ENCODE measurements around the gene GOLGA6A.
"Not testable (repeated sequence)": the region's sequence is repeated elsewhere in the genome, so short reads cannot be mapped to it uniquely, and the experiment has no call there.

The GOLGA6A gene

DNA sequence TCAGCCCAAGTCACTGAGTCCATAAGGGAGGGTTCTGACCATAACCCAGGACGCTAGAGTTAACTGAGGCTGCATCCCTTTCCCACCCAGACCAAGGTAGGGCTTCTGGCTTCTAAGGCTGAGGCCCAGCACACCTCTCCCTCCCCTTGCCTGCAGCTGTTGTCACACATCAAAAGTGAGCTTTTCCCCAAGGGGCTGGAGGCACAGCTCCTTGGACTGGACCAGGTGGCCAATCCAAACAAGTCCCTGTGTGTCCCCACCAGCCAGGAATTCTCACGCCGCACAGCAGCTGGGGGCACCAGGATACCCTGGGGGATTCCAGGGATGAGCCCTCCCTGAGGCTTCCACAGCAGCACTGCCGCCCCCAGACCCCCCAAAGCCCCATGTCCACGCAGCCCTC is 25.8 kb upstream of the GOLGA6A start:
- no peak for DNase-seq

DNA sequence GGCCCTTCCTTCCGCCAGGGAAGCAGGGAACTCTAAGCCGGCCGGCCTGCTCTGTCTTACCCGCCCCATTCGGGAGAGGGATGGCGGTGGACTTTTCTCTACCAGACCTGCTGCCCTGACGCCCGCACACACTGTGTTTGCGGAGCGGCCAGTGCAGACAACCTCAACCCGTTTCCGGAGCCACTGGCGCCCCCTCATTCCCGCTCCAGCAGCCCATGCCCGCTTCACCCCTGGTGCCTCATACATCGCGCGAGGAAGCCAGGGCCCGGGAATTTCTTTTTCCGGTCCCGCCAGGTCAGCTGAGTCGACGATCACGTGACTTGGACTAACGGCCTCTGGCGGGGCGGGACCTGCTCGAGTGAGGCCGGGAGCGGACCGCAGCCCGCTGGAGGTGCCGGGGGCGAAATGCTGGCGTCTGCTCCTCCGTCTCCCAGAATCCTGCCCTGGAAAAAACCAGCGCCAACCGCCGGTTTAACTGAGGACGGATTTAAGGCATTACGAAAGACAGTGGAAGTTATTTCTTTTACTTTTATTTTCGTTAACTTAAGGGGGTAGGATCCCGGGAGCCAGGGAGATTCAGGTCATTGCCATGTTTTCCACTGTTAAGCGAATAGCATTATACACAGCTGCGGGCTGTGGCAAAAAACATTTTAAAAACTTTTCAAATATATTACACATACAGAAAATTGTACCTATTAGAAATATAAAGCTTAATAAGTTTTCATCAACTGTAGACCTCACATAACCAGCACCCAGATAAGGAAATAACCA is 17.8 kb upstream of the GOLGA6A start:
- DNase-seq, result peak; percentile 86 to 93 (median 92)

GRCh38 chr15:74096753-74097474 is 14.6 kb upstream of the GOLGA6A start:
- not testable (repeated sequence) for DNase-seq

- DNase-seq, result not testable (repeated sequence)
Measured at GRCh38 chr15:74095610-74096009, 13.3 kb upstream of the GOLGA6A start.

- DNase-seq, result not testable (repeated sequence)
Measured at GRCh38 chr15:74094567-74094966, 12.2 kb upstream of the GOLGA6A start.

DNA sequence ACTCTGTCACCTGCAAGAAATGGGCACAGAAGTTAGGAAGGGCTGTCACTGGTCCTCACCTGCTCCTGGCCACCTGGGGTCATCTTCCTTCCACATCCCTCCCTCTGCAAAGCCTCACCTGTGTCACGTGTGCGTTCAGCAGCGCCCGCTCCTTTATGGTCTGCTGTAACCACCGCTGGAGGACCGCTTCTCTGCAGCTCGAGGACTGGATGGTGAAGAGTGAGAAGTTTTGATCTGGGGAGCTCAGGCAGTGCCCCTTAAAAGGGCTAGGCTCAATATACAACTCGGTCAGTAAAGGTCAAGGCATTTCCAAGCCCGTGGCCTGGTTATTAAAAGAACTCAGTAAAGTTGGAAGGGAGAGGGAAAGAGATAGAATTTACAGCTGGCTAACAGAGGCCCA is 6.6 kb downstream of the GOLGA6A start:
- not testable (repeated sequence) for DNase-seq

DNA sequence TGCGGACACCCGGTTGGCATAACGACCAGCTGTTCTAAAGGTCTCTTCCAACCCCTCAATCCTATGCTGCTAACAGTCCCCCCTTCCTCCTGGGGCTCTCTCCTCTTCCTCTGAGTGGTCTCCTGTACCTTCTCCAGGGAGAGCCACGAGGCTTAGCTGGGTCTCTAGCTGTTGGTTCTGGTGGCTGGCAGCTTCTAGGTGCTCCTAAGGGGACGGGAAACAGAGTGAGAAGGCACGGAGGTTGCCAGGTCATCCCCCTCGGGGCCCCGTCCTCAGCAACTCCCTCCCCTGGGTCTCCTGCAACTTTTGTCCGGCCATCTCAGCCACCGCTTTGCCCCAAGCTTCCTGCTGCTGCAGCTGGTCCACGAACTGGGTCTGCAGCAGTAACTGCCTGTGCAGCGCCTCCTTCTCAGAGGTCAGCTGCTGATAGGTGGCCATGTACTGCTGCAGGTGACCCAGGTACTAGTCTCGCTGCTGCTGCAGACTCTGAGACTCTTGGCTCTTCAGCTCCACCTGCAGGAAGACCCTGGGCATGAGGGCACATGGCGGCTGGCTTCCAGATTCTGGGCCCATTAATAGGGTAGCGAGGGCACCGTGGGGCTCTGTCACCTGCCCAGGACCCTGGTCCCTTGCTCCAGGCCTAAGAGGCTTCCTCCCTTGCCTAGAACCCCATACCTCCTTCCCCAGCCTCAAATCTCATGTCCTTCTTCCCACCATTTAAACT is 9.6 kb downstream of the GOLGA6A start:
- DNase-seq, result not testable (repeated sequence)

GRCh38 chr15:74072132-74072531 is 10.2 kb downstream of the GOLGA6A start:
- not testable (repeated sequence) for DNase-seq

GRCh38 chr15:74071645-74072044 is 10.7 kb downstream of the GOLGA6A start:
- not testable (repeated sequence) for DNase-seq

GRCh38 chr15:74065684-74066411 is 16.5 kb downstream of the GOLGA6A start:
- not testable (repeated sequence) for DNase-seq

DNA sequence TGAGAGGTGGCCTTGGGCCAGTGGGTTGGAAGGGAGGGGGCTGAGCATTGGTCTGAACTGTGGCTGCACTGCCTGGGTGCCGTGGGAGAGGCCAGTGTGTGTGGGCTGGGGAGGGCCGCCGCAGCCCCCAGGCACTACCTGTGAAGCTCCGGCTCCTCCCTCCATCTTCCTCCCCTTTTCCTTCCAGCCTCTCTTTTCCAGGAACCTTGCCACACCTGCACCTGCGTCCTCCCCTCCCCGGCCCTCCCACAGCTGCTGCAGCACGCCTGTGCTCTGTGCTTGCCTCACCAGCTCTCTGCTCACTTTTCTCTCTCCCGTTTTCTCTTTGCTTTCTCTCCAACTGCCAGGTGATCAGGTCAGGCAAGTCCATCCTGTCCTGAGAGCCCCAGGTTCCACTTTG is 17.5 kb downstream of the GOLGA6A start:
- not testable (repeated sequence) for DNase-seq

DNA sequence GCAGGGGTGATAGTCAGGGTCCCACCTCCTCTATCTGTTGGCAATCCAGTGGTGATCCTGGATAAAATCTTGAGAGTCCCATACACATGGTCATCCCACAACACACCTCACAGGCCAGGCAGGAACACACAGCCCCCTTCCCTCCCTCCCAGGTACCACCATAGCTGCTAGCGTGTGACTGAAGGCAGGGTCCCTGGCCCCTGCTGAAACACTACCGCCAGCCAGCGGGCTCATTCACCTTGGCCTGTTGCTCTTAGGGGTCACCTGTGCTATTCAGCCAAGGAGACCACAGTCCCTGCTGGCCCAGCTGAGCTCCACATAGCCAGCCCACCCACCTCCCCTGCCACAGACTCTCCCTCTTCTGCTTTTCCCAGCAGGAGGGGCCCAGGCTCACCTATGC is 18.2 kb downstream of the GOLGA6A start:
- DNase-seq, result not testable (repeated sequence)

GRCh38 chr15:74063425-74064146 is 18.8 kb downstream of the GOLGA6A start:
- DNase-seq, result not testable (repeated sequence)

DNA sequence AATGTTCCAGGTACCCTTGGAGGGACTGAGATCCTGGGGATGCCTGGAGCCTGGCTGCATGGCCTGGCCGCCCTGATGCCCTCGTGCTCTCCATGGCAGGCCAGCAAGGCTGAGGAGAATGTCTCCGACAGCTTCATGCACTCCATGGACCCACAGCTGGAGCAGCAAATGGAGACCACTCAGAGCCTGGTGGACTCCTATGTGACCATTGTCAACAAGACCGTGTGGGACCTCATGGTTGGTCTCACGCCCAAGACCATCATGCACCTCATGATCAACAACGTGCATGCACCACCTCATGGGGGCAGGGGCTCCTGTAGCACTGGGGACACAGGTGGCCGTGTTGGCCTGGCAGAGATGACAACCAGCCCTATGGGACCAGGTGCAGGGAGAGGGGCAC is 19.7 kb downstream of the GOLGA6A start:
- DNase-seq, result no peak

DNA sequence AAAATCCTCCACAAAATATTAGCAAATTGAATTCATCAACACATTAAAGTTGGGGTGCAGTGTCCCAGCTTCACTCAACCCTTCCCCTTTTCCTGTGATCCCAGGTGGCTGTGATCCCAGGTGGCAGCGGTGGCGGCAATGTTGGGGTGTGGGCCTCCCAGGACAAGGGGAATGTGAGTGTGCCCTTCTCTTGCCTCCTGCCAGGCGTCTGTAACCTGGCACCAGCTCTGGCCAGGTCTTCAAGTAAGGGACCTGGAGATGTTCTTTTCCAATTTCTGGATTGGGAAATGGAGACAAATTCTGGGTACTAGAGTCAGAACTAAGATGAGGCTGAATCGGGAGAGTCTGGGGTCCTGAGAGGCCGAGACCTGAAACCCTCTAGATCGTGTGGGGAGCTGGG is 20.1 kb downstream of the GOLGA6A start:
- no peak for DNase-seq

GRCh38 chr15:74060251-74060650 is 22.1 kb downstream of the GOLGA6A start:
- no peak for DNase-seq

- not testable (repeated sequence) for DNase-seq
Measured at GRCh38 chr15:74059050-74059833, 23.1 kb downstream of the GOLGA6A start.

GRCh38 chr15:74056330-74056729 is 26.0 kb downstream of the GOLGA6A start:
- not testable (repeated sequence) for DNase-seq

DNA sequence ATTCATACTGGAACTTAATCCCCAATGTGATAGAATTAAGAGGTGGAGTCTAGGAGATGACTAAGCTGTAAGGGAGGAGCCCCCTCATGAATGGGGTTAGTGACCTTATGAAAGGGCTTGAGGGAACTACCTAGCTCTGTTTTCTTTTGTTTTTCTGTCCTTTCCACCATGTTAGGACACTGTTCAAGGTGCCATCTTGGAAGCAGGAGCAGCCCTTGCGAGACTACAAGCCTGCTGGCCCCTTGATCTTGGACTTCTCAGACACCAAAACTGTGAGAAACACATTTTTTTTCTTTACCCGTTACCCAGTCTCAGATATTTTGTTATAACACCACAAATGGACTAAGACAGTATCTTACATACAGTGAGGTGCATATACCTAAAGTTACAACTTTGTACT is 26.5 kb downstream of the GOLGA6A start:
- DNase-seq, result no peak

- DNase-seq, result peak; percentile 72 to 85 (median 78)
Measured at GRCh38 chr15:74053941-74054529, 28.3 kb downstream of the GOLGA6A start.

DNA sequence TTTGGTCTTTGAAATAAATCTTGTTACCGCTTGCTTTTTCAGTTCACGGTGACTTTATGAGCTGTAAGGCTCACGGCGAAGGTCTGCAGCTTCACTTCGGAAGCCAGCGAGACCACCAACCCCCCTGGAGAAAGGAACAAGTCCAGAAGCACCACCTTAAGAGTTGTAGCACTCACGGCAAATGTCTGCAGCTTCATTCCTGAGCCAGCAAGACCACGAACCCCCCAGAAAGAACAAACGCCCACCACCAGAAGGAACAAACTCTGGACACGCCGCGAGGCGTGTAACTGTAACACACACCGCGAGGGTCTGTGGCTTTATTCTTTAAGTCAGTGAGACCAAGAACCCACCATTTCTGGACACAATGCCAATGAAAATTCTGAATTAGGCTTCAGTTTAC is 28.8 kb downstream of the GOLGA6A start:
- no peak for DNase-seq
